SKM-1 treated with dmso at 0.1 percent for 144 hours (cell line): ENCODE data around the gene SH3GLB2.
"Not testable (repeated sequence)": the region's sequence is repeated elsewhere in the genome, so short reads cannot be mapped to it uniquely, and the experiment has no call there.

Source experiments
- DNase-seq: peaks from one replicate; lab custom pipeline; 2025; ENCODE audit not compliant: unreplicated experiment; lab: John Stamatoyannopoulos, UW

The SH3GLB2 gene

DNA sequence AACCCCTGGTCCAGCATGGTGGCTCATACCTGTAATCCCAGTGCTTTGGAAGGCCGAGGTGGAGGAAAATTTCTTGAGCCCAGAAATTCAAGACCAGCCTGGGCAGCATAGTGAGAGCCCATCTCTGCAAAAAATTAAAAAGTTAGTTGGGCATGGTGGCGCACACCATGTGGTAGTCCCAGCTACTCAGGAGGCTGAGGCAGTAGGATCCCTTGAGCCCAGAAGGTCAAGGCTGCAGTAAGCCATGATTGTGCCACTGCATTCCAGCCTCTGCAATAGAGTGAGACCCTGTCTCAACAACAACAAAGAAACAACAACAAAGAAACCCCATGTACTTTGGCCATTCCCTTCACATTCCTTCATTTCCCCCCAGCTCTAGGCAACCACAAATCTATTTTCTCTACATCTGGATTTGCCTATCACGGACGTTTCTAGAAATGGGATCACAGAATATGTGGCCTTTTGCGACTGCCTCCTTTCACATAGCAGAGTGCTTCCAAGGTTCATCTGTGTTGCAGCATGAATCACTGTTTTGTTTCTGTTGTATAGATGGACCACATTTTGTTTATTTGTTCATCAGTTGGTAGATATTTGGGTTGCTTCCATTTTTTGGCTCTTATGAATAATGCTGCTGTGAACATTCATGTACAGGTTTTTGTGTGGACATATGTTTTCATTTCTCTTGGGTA lies 26.2 kb upstream of the SH3GLB2 start:
- DNase-seq: no peak

DNA sequence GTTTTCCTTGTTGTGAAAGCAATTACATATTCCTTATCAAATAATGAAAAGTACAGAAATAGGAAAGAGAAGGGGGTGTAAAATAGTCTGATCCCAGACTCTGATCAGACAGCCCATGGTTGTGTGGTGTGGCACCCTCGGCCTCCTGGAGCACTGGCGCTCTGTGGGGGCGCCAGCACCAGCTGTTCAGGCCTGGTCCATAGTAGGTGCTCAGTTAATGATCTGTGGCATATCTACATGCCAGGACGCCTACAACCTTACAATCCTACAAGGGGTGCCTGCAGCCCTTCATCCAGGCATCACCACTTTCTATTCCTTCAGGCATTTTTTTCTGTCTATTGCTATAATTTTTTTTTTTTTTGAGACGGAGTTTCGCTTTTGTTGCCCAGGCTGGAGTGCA lies 24.9 kb upstream of the SH3GLB2 start:
- no peak for DNase-seq

DNA sequence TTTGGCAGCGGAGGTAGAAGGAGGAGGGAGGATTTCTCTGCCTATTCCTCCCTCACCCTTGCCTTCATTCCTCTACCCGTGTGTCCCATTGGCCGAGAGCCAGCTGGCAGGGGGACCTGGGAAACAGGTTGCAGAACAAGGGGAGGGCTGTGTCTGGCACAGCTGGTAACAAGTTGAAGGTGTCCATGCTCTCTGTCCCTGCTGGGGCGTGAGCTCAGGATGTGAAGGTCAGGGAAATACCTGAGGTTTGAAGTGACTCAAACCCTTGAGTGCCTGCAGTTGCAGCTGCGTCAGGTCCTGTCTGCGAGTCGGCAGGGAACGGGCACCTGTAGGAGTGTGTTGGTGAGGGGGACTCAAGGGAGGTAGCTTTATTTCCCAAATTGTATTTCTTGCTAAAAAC lies 24.5 kb upstream of the SH3GLB2 start:
- no peak for DNase-seq

DNA sequence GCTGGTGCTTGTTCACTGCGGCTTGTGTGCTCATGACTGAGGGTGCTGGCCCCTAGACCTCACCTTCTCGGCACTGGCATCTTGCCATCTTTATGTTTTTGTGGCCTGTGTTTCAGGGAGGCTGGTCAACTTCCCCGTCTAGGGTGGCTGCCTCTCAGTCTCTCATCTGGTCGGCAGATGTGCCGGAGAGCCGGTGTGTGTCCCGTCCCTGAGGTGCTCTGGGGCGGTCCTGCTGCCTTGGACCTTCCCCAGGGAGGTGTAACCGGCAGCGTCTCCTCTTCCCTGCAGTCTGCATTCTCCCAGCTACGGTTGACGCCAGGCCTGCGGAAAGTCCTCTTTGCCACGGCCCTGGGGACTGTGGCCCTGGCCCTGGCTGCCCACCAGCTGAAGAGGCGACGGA lies 13.9 kb upstream of the SH3GLB2 start:
- DNase-seq: no peak

DNA sequence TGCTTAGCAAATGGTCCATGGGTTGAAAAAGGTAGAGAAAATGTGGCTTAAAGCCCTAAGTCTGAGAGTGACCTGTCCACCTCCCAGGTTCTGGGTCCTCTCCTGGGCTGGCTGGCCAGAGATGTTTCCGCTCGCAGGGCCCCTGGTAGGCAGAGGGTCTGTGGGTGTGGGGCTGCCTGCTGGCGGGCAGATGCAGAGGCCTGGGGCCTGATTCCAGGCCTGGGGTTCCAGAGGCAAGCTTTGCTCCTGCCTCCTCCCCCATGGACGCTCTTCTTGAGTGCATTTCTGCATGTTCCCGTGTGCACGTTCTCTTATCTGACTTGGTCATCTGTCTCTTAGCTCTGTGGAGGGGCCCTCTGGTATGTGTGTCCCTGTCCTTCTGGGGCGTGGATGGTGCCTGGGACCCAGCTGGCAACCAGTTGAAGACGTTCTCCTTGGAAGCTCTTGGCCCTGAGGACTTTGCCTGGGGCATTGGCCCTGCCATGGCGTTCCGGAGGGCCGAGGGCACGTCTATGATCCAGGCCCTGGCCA lies 12.0 kb upstream of the SH3GLB2 start:
- DNase-seq: no peak

DNA sequence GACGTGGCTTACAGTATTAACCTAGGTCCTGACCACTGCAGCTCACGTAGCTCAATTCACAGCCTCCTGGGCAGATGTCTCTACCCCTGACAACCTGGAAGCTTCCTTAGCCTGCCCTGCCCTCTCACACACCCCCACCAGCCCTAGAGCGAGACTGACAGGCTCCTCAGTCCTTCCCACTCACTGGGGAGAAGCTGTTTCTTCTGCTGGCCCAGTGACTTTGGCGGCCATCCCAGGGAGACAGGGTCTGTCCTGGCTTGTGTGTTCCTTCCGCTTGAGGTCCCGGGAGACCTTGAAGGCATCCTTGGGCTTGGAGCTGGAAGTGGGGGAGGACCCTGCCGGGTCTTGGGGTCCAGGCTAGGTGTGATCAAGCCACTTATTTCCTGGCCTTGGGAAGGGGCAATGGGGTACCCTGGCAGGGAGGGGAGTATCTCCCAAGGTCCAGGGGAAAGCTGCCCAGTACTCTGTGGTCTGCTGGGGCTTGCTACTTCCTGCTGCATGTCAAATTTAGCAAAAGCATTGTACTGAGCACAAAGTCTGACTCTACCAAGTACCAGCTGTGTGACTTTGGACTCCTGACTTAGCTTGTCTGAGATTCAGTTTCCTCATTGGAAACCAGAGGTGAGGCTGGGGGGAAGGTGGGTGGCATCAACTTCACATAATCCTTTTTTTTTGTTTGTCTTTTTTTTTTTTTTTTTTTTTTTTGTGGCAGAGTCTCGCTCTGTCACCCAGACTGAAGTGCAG lies 10.2 kb upstream of the SH3GLB2 start:
- DNase-seq: no peak

DNA sequence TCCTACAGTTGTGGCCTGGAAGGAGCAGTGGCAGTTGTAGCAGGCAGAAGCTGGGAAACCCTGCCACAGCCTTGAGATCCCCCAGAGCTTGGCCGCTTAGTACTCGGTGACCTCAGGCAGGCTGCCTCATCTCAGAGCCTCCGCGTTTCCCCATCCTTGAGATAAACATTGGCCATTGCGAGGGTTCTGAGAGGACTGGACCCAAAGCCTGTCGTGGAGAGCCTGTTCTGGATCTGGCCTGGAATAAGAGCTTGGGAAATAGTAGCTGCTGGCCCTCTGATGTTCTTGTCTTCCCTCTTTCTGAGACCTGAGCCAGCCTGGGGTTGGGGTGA lies 9.6 kb upstream of the SH3GLB2 start:
- DNase-seq: no peak

DNA sequence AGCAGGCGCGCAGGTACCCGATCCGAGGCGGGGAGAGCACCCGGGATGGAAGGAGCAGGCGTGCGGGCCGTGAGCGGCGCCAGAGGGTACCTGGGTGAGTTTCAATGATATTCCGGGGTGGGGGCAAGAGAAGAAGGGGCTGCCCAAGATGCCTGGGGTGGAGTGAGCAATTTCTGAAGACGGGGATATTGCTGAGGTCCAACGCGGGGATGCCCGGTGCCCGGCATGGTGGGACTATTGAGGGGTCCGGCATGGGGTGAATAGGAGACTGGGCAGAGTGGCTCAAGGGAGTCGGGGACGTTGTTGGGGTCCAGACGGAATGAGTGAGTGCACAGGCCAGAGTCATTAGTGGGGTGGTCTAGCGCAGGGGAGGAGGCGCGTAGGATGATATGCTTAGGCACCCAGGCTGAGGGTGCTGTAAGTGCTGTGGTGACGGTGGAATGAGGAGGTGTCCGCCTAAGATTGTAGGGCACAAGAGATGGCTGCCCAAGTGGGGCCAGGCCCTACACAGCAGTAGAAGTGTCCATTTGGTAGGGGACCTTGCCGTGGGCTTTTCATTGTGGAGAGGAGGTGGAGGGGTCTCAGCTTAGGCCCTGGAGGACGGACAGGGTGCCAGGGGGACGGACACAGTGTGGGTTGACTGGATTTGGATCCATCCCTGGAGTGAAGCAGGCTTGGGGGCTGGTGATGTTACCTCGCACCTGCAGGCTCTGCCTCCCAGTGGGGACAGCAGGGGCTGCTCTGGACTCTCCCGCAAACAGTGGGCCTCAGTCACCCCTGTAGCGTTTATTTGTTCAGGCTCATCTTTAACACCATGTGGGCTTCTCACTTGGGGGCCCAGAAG lies 9.0 kb upstream of the SH3GLB2 start:
- no peak for DNase-seq

DNA sequence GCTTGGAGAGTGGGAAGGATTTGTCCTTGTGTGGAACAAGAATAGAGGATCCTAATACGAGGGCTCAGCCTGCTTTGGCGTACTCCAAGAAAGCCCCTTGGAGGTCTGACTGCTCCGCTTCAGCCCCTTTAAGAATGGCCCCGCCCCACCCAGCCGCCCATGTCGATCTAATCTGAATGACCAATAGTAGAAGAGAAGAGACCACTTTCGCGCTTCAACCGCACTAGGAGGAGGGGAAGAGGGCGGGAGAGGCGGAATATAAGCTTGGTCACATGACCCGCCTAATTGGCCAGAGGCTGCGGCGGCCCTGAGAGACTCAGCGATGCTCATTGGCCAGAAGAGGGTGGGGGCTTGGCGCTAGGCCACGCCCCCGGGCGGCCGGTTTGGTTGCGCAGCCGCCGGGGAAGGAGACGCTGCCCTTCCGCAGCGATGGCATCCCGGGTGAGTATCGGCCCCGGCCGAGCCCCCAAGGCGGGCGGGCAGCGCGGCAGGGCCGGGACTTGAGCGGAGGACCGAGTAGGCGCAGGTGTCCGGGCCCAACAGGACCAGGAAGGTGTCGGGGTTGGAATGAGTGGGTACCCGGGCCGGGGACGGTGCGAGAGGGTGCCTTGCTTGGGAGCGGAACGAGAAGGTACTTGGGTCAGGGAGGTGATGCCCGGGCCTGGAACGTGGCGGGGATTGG lies 8.3 kb upstream of the SH3GLB2 start, which contains the start of gene MIGA2:
MIGA2 (plus strand) TSS at position 386 of the 682 bp plus-strand sequence. CDS start 3,969 bp downstream, outside the sequence.
- DNase-seq: peak; percentile 98

DNA sequence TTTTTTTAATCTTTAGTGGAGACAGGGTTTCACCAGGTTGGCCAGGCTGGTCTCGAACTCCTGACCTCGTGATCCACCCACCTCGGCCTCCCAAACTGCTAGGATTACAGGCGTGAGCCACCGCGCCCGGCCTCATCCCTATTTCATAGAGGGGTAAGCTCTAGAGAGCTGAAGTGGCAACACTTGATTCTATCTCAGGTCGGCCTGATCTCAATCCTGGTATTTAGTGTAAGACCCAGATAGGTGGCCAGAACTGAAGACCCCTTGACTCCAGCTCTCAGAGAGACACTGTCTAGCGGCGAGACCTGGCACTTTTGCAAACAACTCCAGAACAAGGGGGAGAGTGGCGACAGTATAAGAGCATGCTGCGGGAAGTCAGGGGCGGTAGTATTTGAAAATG lies 7.7 kb upstream of the SH3GLB2 start:
- not testable (repeated sequence) for DNase-seq

DNA sequence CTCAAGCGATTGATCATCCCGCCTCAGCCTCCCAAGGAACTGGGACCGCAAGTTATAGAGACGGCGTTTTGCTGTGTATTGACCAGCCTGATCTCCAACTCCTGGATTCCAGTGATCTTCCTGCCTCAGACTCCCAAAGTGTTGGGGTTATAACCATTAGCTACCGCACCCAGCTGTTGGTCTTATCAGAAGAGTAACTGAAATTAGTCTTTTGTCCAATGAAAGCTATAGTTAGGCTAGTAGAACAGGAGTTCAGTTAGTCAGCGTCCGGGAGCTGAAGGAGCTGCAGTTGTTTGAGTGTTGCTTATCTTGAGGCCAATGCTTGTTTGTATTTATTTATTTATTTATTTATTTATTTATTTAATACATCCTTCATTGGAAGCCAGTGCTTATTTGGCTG lies 5.1 kb upstream of the SH3GLB2 start:
- no peak for DNase-seq

DNA sequence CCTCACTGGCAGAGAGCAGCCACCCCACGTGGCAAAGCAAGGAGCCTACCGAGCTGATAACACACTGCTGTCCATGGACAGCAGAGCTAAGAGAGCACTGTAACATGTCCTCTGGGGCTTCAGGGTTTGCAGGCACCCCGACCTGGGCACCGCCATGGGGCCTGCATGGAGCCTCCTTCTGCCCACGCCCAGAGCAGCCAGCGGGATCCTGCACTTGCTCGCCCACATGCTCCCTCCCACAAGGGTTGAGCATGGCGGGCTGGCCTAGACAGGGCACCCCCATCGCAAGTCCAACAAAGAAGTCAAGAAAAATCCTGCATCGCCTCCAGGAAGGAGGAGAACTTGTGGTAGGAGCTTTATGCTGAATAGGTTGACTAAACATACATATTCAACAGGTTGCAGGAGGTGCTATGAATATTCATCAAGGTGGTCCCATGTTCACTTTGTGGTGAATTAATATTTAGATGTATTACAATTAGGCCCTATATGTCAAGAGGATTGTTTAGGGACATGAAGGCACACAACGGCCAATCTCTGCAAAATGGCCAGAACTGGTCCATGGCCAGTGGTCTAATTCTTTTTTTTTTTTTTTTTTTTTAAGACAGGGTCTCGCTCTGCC lies 4.5 kb upstream of the SH3GLB2 start:
- no peak for DNase-seq

DNA sequence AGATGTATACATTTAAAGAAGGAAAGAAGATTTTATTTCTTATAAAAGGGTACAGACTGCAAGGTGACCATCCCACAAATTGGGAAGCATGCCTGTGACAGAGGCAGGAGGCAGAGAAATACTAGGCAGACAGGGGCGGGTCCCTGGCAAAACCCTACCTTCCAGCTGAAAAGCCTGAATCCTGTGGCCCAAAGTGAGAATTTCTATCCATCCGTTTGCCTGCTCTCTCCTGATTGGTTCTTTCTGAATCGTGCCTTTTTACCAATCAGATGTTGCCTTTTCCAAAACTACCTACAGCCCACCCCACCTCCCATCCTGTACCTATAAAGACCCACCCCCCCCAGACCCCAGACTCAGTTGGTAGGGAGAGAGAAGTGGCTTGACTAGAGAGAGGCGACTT lies 3.4 kb upstream of the SH3GLB2 start:
- DNase-seq: no peak

DNA sequence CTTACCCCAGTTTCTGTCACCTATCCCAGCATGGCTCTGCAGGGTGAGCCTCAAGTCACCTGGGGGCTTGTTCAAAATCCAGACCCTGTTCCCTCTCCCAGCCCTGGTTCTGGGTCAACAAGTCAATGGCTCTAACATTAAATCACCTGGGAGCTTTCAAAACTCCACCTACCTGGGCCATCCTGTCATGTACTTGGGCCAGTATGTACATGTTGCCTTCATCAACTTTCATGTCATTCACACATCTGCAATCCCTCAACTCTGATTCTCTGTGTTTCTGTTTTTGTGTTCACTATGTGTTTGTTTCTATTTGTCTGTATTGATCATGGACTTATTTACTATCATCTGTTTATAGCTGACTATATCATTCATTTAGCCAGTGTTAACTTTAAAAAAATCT lies 2.1 kb upstream of the SH3GLB2 start:
- no peak for DNase-seq

DNA sequence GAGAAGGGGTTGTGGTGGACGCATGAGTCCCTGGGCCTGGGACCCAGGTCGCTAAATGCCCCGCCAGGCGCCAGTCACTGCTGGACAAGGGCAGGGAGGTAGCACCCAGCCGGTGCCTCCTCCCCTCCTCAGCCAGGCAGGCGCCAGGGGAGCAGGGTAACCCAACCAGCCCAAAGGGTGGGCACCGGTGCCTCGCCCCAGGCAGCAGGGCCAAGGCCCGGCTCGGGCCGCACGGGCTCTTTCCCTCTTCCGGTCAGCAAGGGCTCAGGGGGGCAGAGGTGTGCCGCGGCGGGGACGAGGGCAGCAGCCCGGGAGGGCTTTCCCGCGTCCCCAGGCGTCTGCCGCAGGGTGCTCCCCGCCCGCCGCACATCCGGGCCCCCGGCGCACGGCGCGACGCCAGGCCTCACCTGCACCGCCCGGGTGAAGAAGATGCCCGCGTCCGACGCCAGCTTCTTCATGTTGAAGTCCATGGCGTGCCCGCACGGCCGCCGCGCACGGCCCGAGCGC lies 393 bp downstream of the SH3GLB2 start:
- no peak for DNase-seq

DNA sequence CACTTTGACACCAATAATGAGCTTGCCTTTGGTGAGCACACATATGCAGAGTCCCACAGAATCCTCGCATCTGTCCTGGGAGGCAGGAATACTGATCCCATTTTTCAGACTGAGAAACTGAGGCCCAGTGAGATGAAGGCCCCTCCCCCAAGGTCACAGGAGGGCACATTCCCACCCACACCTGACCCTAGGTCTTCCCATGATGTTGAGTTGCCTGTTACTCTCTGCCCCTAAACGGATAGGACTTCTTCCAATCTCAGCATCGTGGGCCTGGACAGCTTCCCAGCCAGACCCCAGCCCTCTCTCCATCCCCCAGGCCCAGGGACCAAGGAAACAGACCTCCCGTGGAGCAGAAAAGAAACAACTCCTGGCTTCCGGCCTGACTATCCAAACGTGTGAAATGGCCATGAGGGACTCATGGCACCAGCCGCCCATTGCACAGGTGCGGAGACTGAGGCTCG lies 877 bp downstream of the SH3GLB2 start:
- DNase-seq: no peak

DNA sequence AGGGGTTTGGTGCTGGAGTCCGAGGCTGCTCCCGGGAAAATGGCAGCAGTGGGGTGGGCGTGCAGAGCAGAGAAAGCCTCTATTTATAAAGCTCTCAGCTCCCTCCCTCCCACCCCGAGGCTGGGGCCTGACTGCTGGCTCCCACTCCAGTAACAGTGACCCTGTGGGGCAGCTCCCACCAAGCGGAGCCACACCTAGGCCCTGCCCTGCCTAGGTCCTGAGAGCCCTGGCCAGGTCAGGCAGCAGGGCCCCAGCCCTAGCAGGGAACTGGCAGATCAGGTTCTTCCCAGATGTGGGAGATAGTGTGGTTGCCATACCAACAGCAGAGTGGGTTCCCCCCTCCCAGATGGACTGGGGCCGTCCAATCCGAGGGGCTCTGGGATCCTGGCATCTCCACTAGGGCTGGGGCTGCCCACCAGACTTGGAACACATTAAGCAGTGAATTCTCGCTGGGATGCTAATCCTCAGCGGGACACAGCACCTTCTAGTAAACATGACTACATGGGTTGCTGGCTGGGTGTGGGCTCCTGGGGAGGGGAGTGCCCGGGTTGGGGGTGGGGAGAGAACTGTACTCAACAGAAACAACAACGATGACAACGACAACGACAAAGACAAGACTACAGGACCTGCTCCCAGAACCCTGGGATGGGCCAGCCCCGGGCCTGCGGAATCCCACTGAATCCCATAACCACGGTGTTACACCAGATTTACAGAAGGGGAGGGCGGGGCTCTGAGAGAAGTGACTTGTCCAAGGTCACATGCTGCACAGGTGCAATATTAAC lies 1.5 kb downstream of the SH3GLB2 start:
- no peak for DNase-seq

DNA sequence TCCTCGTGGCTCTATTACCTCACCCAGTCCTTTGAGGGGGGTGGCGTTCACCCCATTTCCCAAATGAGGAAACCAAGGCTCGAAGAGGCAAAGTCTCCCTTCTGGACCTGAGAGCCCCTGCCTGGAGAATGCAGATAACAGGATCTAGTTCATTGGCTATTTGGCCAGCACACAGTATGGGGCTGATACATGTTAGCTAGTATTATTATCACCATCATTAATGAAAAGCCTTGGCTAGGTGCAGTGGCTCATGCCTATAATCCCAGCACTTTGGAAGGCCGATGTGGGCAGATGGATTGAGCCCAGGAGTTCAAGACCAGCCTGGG lies 4.3 kb downstream of the SH3GLB2 start:
- no peak for DNase-seq

DNA sequence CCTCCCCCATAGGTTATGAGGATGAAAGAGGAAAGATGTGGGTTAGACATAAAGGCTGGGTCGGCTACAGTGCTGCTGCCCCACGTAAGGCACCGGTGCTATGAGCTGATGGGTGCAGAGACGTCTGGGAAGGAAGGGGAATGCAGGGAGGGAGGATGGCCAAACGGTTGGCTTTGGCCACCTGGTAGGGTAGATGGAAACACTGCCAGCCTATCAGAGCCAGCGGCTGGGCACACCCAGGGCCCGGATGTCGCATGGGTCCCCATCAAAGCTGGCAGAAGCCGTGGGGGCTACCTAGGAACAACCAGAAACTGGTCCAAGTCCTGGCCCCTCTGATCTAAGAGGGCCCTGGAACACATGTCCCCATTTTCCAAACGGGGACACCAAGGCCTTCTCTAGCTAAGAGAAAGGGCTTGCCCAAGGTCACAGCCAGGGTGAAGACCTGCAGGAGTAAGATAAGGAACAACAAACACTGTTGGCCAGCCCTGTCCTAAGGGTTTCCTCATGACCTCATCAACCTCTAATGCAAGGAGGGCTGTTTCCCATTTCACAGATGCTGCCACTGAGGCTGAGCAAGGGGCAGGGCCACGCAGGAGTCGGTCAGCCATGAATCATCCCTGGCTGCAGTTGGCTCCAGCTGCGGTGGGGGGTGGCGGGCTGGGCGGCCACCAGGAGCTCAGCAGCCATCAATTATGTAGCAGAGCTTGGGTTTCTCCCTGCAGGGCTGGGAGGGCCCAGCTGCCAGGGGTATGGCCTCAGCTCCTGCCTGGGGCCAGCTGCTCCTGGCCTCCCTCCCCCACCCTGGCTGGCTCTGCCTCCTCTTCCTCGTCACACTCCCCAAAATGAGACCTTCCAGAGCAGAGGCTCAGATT lies 4.9 kb downstream of the SH3GLB2 start:
- DNase-seq: no peak
